Stimulated activated CD8-positive, alpha-beta memory T cell treated with anti-CD3 and anti-CD28 coated beads, Interleukin-12 subunit alpha, Interleukin-12 subunit beta, amount 100 ng/mL, for 1 hour (primary cell): ENCODE data around the gene C11orf58.

ENCODE experiments used
- DNase-seq: peaks from one replicate; pipeline ENCODE4 v3.0.0-alpha.2; 2020; ENCODE audit warnings: low read depth

The C11orf58 gene

DNA sequence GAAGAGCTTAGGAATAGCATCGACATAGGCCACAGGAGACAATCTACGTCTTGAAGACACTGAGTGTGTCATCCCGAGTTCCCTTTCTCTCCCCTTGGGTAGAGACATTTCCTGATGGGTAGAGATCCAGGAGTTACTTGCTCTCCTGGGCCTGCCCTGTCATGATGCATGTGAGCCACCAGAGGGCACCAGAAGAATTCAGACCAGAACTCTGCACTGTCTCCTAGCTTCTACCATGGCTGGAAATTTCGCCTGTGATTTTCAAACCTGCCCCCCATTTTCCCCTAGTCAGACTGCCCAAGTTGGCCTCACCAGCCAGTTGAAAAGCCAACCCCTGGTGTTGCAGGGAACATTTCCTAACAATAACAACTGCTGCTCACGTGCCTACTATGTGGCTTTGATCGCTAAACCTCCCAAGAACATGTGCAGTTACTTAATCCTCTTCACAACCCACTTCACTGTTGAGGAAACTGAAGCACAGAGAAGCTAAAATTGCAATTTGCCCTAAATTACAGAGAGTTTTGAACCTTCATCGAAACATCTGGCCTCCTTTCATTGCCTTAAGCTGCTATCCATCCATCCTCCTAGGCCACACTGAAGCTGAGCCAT lies 47.2 kb downstream of the C11orf58 start:
- peak; percentile 19 for DNase-seq

DNA sequence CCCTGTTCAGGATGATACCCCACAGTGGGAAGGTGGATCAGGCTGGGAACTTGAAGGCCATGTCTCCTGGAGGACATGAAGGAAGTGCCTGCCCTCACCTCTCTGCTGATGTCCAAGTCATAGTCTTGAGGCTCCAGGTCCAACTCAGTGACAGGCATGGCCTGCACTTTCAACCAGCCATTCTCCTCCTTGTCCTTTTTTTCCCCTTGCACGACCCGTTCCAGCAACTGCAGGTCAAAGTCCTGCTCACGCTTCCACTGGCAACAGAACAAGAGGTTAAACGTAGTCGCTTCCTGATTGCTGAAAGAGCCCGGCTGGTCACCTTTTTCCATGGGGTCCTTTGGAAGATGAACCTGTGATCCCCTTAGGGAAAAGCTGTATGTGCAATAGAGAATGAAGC lies 47.7 kb downstream of the C11orf58 start:
- no peak for DNase-seq

DNA sequence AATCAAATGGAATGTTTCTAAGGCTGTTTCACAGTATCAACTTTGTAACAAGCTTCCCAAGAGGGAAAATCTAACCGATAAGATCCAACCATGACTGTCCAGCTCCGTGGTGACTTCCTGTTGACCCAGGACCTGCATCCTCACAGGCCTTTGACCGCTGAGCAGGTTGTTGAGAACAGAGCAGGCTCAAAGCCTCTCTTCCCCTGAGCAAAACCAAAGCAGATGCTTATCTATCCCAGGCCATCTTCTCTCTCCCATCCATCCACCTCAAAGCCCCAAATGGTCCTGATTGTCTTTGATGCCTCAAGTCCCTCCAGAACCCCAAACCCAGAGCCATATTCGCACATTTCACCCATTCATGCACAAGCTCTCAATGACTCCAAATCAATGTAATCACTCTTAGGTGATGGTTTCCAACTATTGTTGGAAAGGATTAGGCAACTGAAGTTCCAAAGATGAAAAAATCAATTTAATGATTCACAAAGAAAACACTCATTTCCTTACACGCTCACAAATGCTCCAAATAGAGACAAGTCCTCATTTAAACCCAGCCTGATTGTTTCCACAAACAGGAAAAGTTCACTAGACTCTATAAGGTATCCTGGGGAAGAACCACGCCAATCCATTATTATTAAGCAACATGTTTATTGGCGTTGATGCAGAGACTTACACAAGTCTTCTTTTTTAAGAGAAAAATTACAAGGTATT lies 48.7 kb downstream of the C11orf58 start:
- DNase-seq = no peak

- peak; percentile 22 for DNase-seq
Observed at GRCh38 chr11:16788141-16789062, 50.0 kb downstream of the C11orf58 start.

GRCh38 chr11:16789063-16789420 lies 50.6 kb downstream of the C11orf58 start:
- no peak for DNase-seq

- DNase-seq = no peak
Observed at GRCh38 chr11:16789560-16790485, 51.4 kb downstream of the C11orf58 start.

- no peak for DNase-seq
Observed at GRCh38 chr11:16790486-16791190, 52.2 kb downstream of the C11orf58 start.

DNA sequence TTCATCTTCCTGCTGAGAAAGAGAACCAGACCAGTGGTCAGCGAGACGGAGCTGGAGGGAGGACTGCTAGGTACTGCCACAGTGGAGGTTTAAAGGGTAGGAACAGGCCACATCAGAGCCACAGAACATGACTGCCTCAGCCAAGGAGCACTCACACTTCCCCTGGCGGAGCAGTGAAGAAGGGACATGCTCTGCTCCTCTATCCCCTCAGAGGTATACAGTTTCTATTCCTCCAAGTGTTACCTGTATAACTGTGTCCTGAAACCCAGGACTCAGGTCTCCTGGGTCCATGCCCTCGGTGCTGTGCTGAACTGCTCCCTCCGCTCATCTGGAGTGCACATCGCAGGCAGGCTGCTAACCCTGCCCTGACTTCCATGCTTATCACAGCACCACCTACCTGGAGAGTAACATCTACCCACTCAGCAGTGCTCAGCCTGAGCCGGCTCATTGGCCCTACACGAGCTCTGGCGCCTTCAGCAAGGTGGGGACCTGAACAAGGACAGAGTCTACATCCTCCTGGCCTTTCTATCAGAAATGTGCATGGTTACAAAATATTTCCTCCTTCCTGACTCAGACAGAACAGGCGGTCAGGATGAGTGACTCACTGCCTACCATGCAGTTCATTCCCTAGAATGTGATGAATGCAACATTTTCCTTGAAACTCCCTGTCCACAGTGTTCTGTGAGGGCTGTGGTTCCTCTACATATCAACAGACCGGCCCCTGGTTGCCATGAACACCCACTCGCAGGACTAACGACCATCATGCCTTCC lies 52.9 kb downstream of the C11orf58 start:
- no peak for DNase-seq

GRCh38 chr11:16792426-16792825 lies 54.0 kb downstream of the C11orf58 start:
- no peak for DNase-seq

GRCh38 chr11:16793009-16793408 lies 54.6 kb downstream of the C11orf58 start:
- no peak for DNase-seq

- no peak for DNase-seq
Observed at GRCh38 chr11:16793511-16793910, 55.1 kb downstream of the C11orf58 start.

- no peak for DNase-seq
Observed at GRCh38 chr11:16794047-16794818, 55.8 kb downstream of the C11orf58 start.

- DNase-seq = no peak
Observed at GRCh38 chr11:16795146-16795545, 56.7 kb downstream of the C11orf58 start.

DNA sequence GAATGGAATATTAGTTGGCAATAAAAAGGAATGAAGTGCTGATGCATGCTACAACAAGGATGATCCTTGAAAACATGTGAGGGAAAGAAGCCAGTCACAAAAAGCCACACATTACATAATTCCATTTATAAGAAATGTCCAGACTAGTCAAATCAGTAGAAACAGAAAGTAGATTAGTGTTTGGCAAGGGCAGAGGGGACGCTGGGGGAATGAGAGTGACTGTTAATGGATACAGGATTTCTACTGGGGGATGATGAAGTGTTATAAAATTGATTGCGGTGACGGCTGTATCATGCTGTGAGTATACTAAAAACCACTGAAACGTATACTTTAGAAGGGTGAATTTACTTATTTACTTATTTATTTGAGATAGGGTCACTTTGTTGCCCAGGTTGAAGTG lies 57.9 kb downstream of the C11orf58 start:
- DNase-seq = no peak

GRCh38 chr11:16797776-16798175 lies 59.3 kb downstream of the C11orf58 start:
- no peak for DNase-seq

GRCh38 chr11:16799221-16799620 lies 60.8 kb downstream of the C11orf58 start:
- DNase-seq = no peak

DNA sequence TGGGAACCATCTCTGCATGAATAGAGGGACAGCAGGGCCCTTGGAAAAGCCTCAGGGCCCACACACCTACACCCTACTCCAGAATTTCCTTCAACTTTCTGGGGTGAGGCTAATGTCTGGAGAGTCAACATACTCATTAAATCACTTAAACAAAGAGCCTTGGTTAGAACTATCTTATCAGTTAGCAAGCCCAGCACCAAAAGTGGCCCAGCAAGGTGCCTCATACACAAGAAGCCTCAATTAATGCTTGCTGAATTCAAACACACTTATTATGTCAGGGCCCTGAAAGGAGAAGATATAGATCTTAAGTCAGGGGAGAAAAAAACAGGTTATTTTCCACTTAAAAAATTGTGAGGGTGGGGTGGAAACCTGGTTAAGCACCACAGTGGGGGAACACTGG lies 61.4 kb downstream of the C11orf58 start:
- DNase-seq = no peak

GRCh38 chr11:16800382-16800781 lies 61.9 kb downstream of the C11orf58 start:
- DNase-seq = no peak

DNA sequence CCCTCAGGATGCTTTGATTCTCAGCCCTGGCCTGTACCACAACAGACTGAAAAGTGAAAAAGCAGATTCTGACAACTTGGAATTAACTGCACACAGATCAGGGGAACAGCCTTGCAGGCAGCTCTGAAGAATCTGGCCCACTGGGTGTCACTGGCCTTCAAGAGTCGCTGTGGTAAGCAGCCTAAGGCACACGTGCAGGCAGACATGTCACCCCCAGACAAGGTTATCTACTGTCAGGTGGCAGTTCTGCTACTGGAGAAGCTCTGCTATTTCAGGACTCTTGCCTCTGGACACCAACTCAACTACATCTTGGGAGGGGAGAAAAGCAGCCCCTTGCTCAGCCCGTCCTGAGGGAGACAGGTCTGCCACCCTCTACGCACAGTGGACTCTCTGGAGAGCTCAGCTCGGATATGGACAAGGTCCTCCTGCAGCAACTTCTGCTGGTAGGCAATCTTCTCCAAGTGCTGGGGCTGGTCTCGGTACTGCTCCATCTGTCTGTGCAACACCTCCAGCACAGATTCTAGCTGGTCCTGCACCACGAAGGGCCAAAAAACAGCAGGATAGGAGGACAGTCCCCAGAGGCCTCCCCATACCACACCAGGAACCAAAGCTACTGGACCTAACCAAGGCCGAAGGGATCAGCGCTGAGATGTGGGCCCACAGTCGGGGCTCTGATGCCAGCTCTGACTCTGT lies 63.0 kb downstream of the C11orf58 start:
- no peak for DNase-seq
